Upper lobe of left lung (tissue), 6 donors: ENCODE data around the gene ARSD. TPM values are rescaled to one million over a fixed set of nuclear protein-coding genes. Genes with fewer than 3 reads are reported as not detected.
"Not testable (repeated sequence)": the region's sequence is repeated elsewhere in the genome, so short reads cannot be mapped to it uniquely, and the experiment has no call there.

ENCODE experiments used
- ATAC-seq, 2 donors: fragments of 200-7000 bp; cut with Tn5 transposase; one replicate each; pipeline ENCODE4 v1.9.1; 2022; ENCODE audit warnings: mild to moderate bottlenecking in 2 of 2, moderate library complexity in 2 of 2; ENCODE audit not compliant: low FRiP score in 2 of 2
- DNase-seq, 2 donors: peaks; one replicate each; pipeline ENCODE4 v3.0.0-alpha.2; 2019 to 2020
- H3K27ac ChIP-seq, 4 donors: fragments of 200-600 bp; sonication (generic); one replicate each; pipeline ENCODE4 v1.5.1; 2016 to 2019
- H3K27me3 ChIP-seq, 4 donors: fragments of 200-600 bp; sonication (generic); one replicate each; pipeline ENCODE4 v1.5.1; 2017 to 2019
- H3K36me3 ChIP-seq, 4 donors: fragments of 200-600 bp; sonication (generic); one replicate each; pipeline ENCODE4 v1.5.1; 2016 to 2019
- H3K4me1 ChIP-seq, 4 donors: fragments of 200-600 bp; sonication (generic); one replicate each; pipeline ENCODE4 v1.5.1; 2018 to 2019
- H3K4me3 ChIP-seq, 4 donors: fragments of 200-600 bp; sonication (generic); one replicate each; pipeline ENCODE4 v1.5.1; 2017 to 2019; ENCODE audit warnings: mild to moderate bottlenecking in 2 of 4, moderate library complexity in 1 of 4
- H3K9me3 ChIP-seq, 4 donors: fragments of 200-600 bp; sonication (generic); one replicate each; pipeline ENCODE4 v1.5.1; 2018 to 2019
- EP300 ChIP-seq, 4 donors: sonication (generic); formaldehyde crosslinking; IDR thresholded peaks; one replicate each; pipeline ENCODE4 v1.5.1; 2017; ENCODE audit warnings: antibody characterized with exemption in 4 of 4, control low read depth in 2 of 4
- POLR2A ChIP-seq, 4 donors: fragments of 450-650 bp; IDR thresholded peaks; one replicate each; pipeline ENCODE4 v1.5.1; 2016 to 2017; ENCODE audit warnings: antibody characterized with exemption in 4 of 4, mild to moderate bottlenecking in 2 of 4
- POLR2AphosphoS5 ChIP-seq, 2 donors: sonication (generic); formaldehyde crosslinking; IDR thresholded peaks; one replicate each; pipeline ENCODE4 v1.5.1; 2017; ENCODE audit warnings: antibody characterized with exemption in 2 of 2
- WGBS, 2 donors: methylation state at CpG; one replicate each; pipeline ENCODE4 v1.1.5; 2017 to 2018; 5-methylcytosine and 5-hydroxymethylcytosine counted together
- total RNA-seq, 6 donors: library from RNA; depleted of rRNA in 4 of 6; stranded (reverse); fragments of >200 nt in 4 of 6; gene quantifications; one replicate each; pipeline versions ENCODE4 v1.1.0 to v1.2.1, GENCODE V29; 2016 to 2021
- TF ChIP-seq, protein P1 (sequence below), 6 experiments: fragments of 450-650 bp in 4 of 6; fragments of 200-600 bp in 2 of 6; sonication (generic) in 2 of 6; IDR thresholded peaks; one replicate each; pipeline ENCODE4 v1.5.1; 2016 to 2019; ENCODE audit warnings: antibody characterized with exemption in 6 of 6
- donor health status: DM: no; HTN: no; CAD: no; lungs with moderate emphysema.
- donor health status: DM: no; HTN: yes; CAD: no; lungs with severe emphysema.

The ARSD gene
- total RNA-seq, 6 donors from 2014 or later: 27.1 to 67.7 (median 32.3) TPM

DNA sequence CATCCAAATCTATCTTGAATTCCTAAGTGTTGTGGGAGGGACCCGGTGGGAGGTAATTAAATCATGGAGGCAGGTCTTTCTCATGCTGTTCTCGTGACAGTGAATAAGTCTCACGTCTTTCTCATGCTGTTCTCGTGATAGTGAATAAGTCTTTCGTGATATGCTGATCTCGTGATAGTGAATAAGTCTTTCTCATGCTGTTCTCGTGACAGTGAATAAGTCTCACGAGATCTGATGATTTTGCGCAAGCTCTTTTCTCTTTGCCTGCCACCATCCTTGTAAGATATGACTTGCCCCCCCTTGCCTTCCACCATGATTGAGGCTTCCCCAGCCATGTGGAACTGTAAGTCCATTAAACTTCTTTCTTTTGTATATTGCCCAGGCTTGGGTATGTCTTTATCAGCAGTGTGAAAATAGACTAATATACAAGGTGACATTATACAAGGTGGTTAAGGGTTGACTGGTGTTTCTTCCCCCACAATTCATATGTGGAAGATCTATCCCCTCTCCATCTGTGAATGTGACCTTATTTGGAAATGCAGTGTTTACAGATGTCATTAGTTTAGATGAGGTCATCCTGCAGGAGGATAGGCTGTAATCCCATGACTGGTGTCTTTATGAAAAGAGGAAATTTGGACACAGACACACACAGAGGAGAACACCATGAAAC, 27.6 kb downstream of the ARSD start:
- Histone ChIP-seq H3K36me3 (peaks cover 0 to 3% (median 0%) of the 10 kb centered on the region in 4 donors), H3K9me3 (peaks cover 0 to 14% (median 0%) of the 10 kb centered on the region in 4 donors), H3K27ac (no peak overlapping the region), H3K27me3 (no peaks in the 10 kb centered on the region), H3K4me1 (peaks cover 0 to 21% (median 4%) of the 10 kb centered on the region in 4 donors), H3K4me3 (no peak overlapping the region)
- 88 to 92% methylated on average over 9 of the region's 9 CpGs for WGBS, 2 donors
- ATAC-seq (no peak), DNase-seq (no peak)
- TF ChIP-seq POLR2A (IDR thresholded peaks at IDR 0.05) (no peak), EP300 (IDR thresholded peaks at IDR 0.05) (no peak), POLR2AphosphoS5 (IDR thresholded peaks at IDR 0.05) (no peak)
- TF ChIP-seq, protein P1, sequence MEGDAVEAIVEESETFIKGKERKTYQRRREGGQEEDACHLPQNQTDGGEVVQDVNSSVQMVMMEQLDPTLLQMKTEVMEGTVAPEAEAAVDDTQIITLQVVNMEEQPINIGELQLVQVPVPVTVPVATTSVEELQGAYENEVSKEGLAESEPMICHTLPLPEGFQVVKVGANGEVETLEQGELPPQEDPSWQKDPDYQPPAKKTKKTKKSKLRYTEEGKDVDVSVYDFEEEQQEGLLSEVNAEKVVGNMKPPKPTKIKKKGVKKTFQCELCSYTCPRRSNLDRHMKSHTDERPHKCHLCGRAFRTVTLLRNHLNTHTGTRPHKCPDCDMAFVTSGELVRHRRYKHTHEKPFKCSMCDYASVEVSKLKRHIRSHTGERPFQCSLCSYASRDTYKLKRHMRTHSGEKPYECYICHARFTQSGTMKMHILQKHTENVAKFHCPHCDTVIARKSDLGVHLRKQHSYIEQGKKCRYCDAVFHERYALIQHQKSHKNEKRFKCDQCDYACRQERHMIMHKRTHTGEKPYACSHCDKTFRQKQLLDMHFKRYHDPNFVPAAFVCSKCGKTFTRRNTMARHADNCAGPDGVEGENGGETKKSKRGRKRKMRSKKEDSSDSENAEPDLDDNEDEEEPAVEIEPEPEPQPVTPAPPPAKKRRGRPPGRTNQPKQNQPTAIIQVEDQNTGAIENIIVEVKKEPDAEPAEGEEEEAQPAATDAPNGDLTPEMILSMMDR (IDR thresholded peaks at IDR 0.05): no peak

DNA sequence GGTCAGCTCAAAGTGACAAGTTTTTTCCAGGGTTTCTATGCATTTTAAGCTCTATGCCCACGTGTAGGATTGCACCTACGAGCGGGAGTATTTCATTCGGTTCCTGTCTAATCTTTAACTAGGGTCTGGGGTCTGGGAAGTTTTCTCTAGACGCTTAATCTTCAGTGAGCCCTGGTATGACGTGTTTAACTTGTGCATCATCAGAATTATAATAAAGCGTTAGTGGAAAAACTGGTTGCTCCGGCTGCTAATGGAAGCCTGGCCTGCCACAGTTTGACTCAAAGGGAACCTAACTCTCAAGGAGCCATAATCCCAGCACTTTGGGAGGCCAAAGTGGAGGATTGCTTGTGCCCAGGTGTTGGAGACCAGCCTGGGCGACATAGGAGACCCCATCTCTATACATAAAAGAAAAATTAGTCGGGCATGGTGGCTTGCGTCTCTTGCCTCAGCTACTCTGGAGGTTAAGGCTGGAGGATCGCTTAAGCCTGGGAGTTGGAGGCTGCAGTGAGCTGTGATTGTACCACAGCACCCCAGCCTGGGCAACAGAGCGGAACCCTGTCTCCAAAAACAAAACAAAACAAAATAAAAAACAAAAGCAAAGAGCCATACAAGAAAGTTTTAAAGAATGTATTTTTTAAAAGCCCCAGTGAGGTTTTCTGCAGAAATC, 30.2 kb downstream of the ARSD start:
- no peaks in the 10 kb centered on the region for H3K36me3 ChIP-seq
- H3K27ac ChIP-seq: peak overlapping the region; percentile 18 to 49 (median 34)
- H3K4me1 ChIP-seq: peaks cover 0 to 28% (median 4%) of the 10 kb centered on the region in 4 donors
- H3K9me3 ChIP-seq: peaks cover 0 to 10% (median 0%) of the 10 kb centered on the region in 4 donors
- no peaks in the 10 kb centered on the region for H3K27me3 ChIP-seq
- H3K4me3 ChIP-seq: peak overlapping the region in 1 of 4 donors; percentile 1
- TF ChIP-seq POLR2A (IDR thresholded peaks at IDR 0.05) (no peak), EP300 (IDR thresholded peaks at IDR 0.05) (no peak)
- TF ChIP-seq, protein P1 (IDR thresholded peaks at IDR 0.05): no peak
- DNase-seq: peak in 1 of 2 donors; percentile 41
- 75 to 79% methylated on average over 13 of the region's 13 CpGs for WGBS, 2 donors
- ATAC-seq: no peak

DNA sequence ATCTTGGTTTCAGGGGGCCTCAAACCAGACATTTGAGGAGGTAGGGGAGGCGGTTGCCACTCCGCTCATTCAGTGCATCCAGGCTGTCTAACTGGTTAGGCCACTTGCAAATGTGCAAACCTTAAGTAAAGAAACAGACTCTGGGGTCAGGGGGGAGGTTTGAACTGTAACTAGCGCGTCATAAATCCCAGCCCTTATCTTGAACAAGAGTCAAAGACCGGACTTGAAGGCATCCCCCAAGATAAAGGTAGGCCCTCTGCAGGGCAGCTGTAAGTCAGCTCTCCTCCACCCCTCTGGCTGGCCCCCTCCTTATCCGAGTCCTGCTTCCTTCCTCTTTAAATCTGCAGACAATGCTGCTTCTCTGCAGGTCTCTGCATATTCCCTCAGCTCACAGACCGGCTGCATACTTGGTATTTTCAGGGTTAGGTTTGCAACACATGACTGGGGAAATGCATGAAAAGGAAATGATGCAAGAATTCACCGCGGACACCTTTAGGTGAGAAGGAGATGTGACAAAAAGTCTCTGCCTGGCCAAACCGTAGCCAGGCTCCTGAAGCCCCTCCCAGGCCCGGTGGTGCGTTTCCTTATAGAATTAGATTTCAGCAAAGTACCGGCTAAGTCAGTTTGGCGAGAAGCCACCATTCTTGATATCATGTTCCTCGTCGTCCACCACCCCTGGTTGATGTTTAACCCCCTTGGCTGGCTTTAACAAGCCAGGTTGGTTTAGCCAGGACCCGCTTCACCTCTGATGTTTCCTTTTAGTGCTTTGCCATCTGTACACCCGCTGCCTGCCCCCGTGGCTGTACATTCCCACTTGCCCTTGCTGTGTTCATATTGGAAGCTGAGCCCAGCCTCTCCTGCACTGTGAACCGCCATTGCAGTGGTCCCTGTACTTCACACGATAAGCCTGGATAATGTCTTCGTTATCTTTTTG, 31.2 kb downstream of the ARSD start:
- H3K4me1 ChIP-seq: peaks cover 0 to 28% (median 4%) of the 10 kb centered on the region in 4 donors
- ATAC-seq (peak; percentile 43 to 87), DNase-seq (peak in 1 of 2 donors; percentile 74)
- peak overlapping the region; percentile 18 to 49 (median 34) for H3K27ac ChIP-seq
- H3K4me3 ChIP-seq: peak overlapping the region in 2 of 4 donors; percentile 1 to 3
- not testable (repeated sequence) for H3K27me3 ChIP-seq, H3K36me3 ChIP-seq, H3K9me3 ChIP-seq
- 14 to 31% methylated on average over 9 to 22 of the region's 22 CpGs for WGBS, 2 donors

DNA sequence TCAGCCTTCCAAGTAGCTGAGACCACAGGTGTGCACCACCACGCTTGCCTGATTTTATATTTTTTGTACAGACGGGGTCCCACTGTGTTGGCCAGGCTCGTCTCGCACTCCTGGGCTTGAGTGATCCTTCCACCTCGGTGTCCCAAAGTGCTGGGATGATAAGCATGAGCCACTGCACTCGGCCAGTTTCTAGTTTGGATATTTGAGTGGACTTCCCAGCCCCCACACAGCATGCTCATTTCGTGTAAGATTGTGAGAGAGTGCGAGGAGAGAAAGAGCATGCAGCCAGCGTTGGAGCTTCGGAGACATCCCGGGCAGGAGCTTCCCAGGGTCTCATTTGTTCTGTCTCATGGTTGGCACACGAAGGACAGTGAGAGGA, 31.8 kb downstream of the ARSD start:
- 63 to 66% methylated on average over 6 to 12 of the region's 12 CpGs for WGBS, 2 donors
- H3K9me3 ChIP-seq: no peaks in the 10 kb centered on the region
- no peak overlapping the region for H3K4me3 ChIP-seq
- H3K36me3 ChIP-seq: no peaks in the 10 kb centered on the region
- H3K4me1 ChIP-seq: peaks cover 0 to 28% (median 4%) of the 10 kb centered on the region in 4 donors
- TF ChIP-seq POLR2AphosphoS5 (IDR thresholded peaks at IDR 0.05): no peak
- TF ChIP-seq, protein P1 (IDR thresholded peaks at IDR 0.05): no peak
- ATAC-seq (peak in 1 of 2 donors; percentile 4), DNase-seq (peak in 1 of 2 donors; percentile 32)
- H3K27ac ChIP-seq: peak overlapping the region in 3 of 4 donors; percentile 18 to 49 (median 33)
- H3K27me3 ChIP-seq: no peaks in the 10 kb centered on the region

DNA sequence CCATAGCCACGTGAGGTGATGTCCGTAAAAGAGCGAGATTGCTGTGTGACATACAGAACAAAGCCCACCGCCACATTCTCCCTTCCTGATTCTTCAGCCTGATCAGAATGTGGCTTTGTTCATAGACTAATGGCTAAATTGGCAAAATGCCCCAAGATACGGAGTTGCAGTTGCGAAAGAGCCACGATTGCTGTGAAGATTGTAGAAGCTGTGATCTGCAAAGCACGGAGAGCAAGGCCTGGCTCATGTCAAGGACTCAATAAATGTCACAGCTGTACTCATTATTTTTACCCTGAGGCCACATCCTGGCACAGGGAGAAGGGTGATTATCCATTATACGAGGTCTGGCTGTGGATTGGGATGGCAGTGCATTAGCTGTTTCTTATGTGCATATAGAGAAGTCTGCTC, 34.2 kb downstream of the ARSD start:
- peaks cover 0 to 34% (median 4%) of the 10 kb centered on the region in 4 donors for H3K4me1 ChIP-seq
- no peak for TF ChIP-seq POLR2AphosphoS5 (IDR thresholded peaks at IDR 0.05)
- TF ChIP-seq EP300 (IDR thresholded peaks at IDR 0.05): peak in 1 of 4 donors; percentile 12
- peak in 1 of 2 donors; percentile 73 for DNase-seq
- H3K36me3 ChIP-seq: no peaks in the 10 kb centered on the region
- WGBS, 2 donors: 32 to 38% methylated on average over 8 to 9 of the region's 9 CpGs
- no peak overlapping the region for H3K4me3 ChIP-seq
- no peak overlapping the region for H3K27ac ChIP-seq
- no peaks in the 10 kb centered on the region for H3K27me3 ChIP-seq
- ATAC-seq: no peak
- no peaks in the 10 kb centered on the region for H3K9me3 ChIP-seq
